GM06990 (cell line): ENCODE measurements around the gene HSD17B11.

Experiments
- DNase-seq: peaks from one replicate; pipeline ENCODE4 v3.0.0-alpha.2; 2011; ENCODE audit not compliant: insufficient read length; ENCODE audit errors: extremely low read depth
- H3K27me3 ChIP-seq: replicated peaks from 2 replicates; pipeline ENCODE4 v1.6.0; 2011; ENCODE audit warnings: low read length; ENCODE audit not compliant: control insufficient read depth, insufficient read depth
- H3K36me3 ChIP-seq: 2 replicates; pipeline ENCODE4 v1.5.1; 2011; ENCODE audit warnings: low read length; ENCODE audit not compliant: control insufficient read depth, insufficient read depth
- H3K4me3 ChIP-seq: replicated peaks from 2 replicates; pipeline ENCODE4 v1.5.1; 2011; ENCODE audit warnings: low read depth, mild to moderate bottlenecking, control low read depth, low read length
- TF ChIP-seq, protein P1 (sequence below): IDR thresholded peaks from 2 replicates; pipeline ENCODE4 v1.5.1; 2011; ENCODE audit warnings: low read length, control low read depth, mild to moderate bottlenecking, inconsistent platforms; ENCODE audit not compliant: insufficient read depth, poor library complexity, severe bottlenecking

Gene HSD17B11, protein sequence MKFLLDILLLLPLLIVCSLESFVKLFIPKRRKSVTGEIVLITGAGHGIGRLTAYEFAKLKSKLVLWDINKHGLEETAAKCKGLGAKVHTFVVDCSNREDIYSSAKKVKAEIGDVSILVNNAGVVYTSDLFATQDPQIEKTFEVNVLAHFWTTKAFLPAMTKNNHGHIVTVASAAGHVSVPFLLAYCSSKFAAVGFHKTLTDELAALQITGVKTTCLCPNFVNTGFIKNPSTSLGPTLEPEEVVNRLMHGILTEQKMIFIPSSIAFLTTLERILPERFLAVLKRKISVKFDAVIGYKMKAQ

DNA sequence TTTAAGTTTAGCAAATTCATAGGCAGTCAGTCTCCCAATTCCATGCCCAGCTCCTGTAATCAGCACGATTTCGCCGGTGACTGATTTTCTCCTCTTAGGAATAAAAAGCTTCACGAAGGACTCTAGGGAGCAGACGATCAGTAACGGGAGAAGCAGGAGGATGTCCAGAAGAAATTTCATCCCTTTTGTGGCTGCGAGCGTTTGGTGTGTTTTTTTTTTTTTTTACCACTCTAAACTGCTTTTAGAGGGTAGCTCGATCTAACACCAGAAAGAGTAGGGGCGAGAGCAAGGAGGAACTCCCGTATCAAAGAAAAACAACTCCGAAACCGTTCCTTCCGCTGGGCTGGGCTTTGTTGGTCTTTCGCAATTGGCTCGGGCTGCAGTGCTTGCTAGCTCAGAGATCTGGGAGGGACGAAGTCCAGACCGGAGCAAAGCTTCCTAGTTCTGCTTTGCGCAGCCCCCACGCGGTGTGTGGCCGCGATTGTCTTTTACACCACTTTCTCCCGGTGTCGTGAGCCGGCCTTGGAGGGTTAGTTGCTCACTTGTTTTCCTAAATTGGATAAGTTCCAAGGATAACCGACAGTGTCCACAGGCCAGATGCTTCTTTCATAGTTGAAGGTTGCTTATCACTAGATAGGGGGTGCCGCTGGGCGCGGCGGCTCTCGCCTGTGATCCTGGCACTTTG, at the start of gene HSD17B11:
TSS of gene HSD17B11 (minus strand) at position 298 of the 685 bp plus-strand sequence. CDS start at position 180, 118 bp downstream.
- TF ChIP-seq, protein P1, sequence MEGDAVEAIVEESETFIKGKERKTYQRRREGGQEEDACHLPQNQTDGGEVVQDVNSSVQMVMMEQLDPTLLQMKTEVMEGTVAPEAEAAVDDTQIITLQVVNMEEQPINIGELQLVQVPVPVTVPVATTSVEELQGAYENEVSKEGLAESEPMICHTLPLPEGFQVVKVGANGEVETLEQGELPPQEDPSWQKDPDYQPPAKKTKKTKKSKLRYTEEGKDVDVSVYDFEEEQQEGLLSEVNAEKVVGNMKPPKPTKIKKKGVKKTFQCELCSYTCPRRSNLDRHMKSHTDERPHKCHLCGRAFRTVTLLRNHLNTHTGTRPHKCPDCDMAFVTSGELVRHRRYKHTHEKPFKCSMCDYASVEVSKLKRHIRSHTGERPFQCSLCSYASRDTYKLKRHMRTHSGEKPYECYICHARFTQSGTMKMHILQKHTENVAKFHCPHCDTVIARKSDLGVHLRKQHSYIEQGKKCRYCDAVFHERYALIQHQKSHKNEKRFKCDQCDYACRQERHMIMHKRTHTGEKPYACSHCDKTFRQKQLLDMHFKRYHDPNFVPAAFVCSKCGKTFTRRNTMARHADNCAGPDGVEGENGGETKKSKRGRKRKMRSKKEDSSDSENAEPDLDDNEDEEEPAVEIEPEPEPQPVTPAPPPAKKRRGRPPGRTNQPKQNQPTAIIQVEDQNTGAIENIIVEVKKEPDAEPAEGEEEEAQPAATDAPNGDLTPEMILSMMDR, result peak; percentile 23

DNA sequence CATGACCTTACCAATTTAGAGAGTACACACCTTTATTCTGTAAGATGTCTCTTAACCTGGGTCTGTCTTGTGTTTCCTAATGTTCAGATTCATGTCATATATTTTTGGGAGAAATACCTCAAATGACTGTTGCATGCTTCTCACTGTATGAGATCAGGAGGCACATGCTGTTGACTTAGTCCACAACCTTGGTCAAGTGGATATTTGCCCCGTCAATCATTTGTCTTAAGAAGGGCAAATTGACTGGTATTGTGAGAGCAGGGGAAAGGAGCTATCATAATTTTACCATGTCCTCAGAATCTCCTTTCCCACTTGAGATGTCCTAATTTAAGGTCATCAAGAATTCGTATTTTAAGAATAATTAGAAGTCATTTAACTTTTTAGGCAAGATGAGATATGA, 42.4 kb upstream of the HSD17B11 start:
- no peaks in the 10 kb centered on the region for H3K36me3 ChIP-seq
- DNase-seq, result no peak
- TF ChIP-seq, protein P1, result no peak

More for the DNA sequence above, at the start of gene HSD17B11:
- peak; percentile 83 for DNase-seq
- peak within 1 kb of the TSS; percentile 81 for H3K4me3 ChIP-seq
- no peaks in the 10 kb centered on the region for H3K36me3 ChIP-seq
- no peaks in the 10 kb centered on the region for H3K27me3 ChIP-seq

DNA sequence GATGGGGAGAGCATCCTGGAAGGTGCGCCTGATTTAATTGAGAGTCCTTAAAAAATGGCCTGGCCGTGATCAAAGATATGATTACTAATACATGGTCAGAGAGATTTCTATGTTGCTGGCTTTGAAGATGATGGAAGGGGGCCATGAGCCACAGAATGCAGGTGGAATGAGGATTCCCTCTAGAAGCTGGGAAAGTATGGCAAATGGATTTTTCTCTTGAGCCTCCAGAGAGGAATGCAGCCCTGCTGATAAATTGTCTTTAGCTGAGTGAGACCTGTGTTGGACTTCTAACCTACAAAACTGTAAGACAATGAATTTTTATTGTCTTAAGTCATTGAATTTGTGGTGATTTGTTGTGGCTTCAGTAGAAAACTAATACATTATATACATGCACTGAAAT, 39.0 kb upstream of the HSD17B11 start:
- Histone ChIP-seq H3K27me3 (no peaks in the 10 kb centered on the region), H3K36me3 (no peaks in the 10 kb centered on the region), H3K4me3 (no peak overlapping the region)
- TF ChIP-seq, protein P1, result no peak
- DNase-seq, result no peak

More for the DNA sequence above, 42.4 kb upstream of the HSD17B11 start:
- no peaks in the 10 kb centered on the region for H3K27me3 ChIP-seq
- H3K4me3 ChIP-seq, result no peak overlapping the region

DNA sequence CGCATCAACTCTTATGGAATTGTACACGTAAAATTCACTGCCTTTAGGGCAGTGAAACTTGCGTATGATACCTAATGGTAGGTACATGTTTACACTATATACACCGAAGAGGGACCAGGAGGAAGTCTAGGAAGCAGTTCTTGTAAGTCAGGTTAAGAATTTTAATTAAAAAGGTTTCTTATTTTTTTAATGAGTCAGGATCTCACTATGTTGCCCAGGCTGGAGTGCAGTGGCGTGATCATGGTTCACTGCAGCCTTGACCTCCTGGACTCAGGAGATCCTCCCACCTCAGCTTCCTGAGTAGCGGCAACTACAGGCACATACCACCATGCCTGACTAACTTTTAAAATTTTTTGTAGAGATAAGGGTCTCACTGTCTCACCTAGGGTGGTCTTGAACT, 38.0 kb upstream of the HSD17B11 start:
- Histone ChIP-seq H3K36me3 (no peaks in the 10 kb centered on the region), H3K4me3 (no peak overlapping the region), H3K27me3 (no peaks in the 10 kb centered on the region)
- no peak for DNase-seq
- TF ChIP-seq, protein P1, result no peak

GRCh38 chr4:87427518-87427868, 36.5 kb upstream of the HSD17B11 start:
- Histone ChIP-seq H3K36me3 (no peaks in the 10 kb centered on the region), H3K4me3 (no peak overlapping the region), H3K27me3 (no peaks in the 10 kb centered on the region)
- DNase-seq, result no peak
- TF ChIP-seq, protein P1, result no peak
